Measurements from ENCODE around the gene HRAS.

GRCh38 chr11:550021-550745 lies 14.8 kb upstream of the HRAS start:
- TF ChIP-seq POLR2AphosphoS5 (IDR thresholded peaks at IDR 0.05; ENCODE audit: low read depth, low read length) (no peak), FOXP2 (optimal IDR thresholded peaks at IDR 0.05; ENCODE audit: borderline replicate concordance, extremely low read depth, extremely low read length, insufficient read depth) (no peak), TAF1 (IDR thresholded peaks at IDR 0.05; ENCODE audit: borderline replicate concordance, insufficient read depth, low read length) (no peak), SIN3A (IDR thresholded peaks at IDR 0.05; ENCODE audit: borderline replicate concordance, insufficient read depth, low read length) (no peak)
- TF ChIP-seq, protein P1, sequence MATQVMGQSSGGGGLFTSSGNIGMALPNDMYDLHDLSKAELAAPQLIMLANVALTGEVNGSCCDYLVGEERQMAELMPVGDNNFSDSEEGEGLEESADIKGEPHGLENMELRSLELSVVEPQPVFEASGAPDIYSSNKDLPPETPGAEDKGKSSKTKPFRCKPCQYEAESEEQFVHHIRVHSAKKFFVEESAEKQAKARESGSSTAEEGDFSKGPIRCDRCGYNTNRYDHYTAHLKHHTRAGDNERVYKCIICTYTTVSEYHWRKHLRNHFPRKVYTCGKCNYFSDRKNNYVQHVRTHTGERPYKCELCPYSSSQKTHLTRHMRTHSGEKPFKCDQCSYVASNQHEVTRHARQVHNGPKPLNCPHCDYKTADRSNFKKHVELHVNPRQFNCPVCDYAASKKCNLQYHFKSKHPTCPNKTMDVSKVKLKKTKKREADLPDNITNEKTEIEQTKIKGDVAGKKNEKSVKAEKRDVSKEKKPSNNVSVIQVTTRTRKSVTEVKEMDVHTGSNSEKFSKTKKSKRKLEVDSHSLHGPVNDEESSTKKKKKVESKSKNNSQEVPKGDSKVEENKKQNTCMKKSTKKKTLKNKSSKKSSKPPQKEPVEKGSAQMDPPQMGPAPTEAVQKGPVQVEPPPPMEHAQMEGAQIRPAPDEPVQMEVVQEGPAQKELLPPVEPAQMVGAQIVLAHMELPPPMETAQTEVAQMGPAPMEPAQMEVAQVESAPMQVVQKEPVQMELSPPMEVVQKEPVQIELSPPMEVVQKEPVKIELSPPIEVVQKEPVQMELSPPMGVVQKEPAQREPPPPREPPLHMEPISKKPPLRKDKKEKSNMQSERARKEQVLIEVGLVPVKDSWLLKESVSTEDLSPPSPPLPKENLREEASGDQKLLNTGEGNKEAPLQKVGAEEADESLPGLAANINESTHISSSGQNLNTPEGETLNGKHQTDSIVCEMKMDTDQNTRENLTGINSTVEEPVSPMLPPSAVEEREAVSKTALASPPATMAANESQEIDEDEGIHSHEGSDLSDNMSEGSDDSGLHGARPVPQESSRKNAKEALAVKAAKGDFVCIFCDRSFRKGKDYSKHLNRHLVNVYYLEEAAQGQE (IDR thresholded peaks at IDR 0.05; ENCODE audit: insufficient read depth in 1 of 2, low read depth in 2 of 2, low read length in 2 of 2) = no peak
